Stimulated activated memory B cell treated with anti-CD40 and anti-IgM and Interleukin-4, amounts not matched to agents 10 μg/mL and 1 μg/mL and 100 μg/mL, for 72 hours (primary cell): ENCODE measurements around the gene BCL2.
"Not testable (repeated sequence)": the region's sequence is repeated elsewhere in the genome, so short reads cannot be mapped to it uniquely, and the experiment has no call there.

Experiments used
- ATAC-seq: fragments of 150-1000 bp; cut with Tn5 transposase; 2 replicates; pipeline ENCODE4 v1.10.0; 2021
- H3K27ac Mint-ChIP-seq: one replicate; pipeline ENCODE4 v1.8.0; 2022; ENCODE audit warnings: mild to moderate bottlenecking, mixed read lengths
- H3K27me3 Mint-ChIP-seq: one replicate; pipeline ENCODE4 v1.8.0; 2022; ENCODE audit warnings: mixed read lengths
- H3K36me3 Mint-ChIP-seq: one replicate; pipeline ENCODE4 v1.8.0; 2022; ENCODE audit warnings: mixed read lengths
- H3K4me1 Mint-ChIP-seq: one replicate; pipeline ENCODE4 v1.8.0; 2022; ENCODE audit warnings: mixed read lengths
- H3K4me3 Mint-ChIP-seq: one replicate; pipeline ENCODE4 v1.8.0; 2022; ENCODE audit warnings: mild to moderate bottlenecking, moderate library complexity, mixed read lengths
- H3K9me3 Mint-ChIP-seq: one replicate; pipeline ENCODE4 v1.8.0; 2022; ENCODE audit warnings: mixed read lengths

Gene BCL2

DNA sequence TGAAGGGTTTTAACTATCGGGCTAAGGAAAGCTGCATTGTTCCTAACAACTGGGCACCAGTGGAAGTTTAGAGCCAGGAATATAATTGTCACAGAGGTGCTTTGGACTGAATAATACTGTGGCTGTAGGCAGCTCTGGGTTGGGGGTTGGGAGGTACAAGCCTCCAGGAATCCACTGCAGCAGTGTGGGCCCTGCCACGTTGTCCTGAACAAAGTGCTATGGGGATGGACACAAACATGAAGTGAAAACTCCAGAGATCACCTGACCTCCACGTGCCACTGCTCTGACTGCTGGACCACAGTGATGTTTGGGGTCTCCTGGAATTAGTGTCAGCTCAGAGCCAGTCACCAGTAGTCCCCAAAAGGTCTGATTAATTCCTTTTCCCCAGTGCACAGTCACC is 110.9 kb downstream of the BCL2 start:
- peaks cover 94% of the 10 kb centered on the region for H3K4me1 Mint-ChIP-seq
- H3K27ac Mint-ChIP-seq, result peak overlapping the region; percentile 84
- H3K4me3 Mint-ChIP-seq, result peak overlapping the region; percentile 30
- peaks cover 28% of the 10 kb centered on the region for H3K36me3 Mint-ChIP-seq
- no peaks in the 10 kb centered on the region for H3K9me3 Mint-ChIP-seq
- ATAC-seq, result no peak
- H3K27me3 Mint-ChIP-seq, result no peaks in the 10 kb centered on the region

- H3K27me3 Mint-ChIP-seq, result no peaks in the 10 kb centered on the region
- H3K36me3 Mint-ChIP-seq, result peaks cover 26% of the 10 kb centered on the region
- H3K27ac Mint-ChIP-seq, result peak overlapping the region; percentile 84
- peaks cover 86% of the 10 kb centered on the region for H3K4me1 Mint-ChIP-seq
- ATAC-seq, result no peak
- H3K4me3 Mint-ChIP-seq, result peak overlapping the region; percentile 64
- no peaks in the 10 kb centered on the region for H3K9me3 Mint-ChIP-seq
Observed at GRCh38 chr18:63207835-63208234, 111.7 kb downstream of the BCL2 start.

DNA sequence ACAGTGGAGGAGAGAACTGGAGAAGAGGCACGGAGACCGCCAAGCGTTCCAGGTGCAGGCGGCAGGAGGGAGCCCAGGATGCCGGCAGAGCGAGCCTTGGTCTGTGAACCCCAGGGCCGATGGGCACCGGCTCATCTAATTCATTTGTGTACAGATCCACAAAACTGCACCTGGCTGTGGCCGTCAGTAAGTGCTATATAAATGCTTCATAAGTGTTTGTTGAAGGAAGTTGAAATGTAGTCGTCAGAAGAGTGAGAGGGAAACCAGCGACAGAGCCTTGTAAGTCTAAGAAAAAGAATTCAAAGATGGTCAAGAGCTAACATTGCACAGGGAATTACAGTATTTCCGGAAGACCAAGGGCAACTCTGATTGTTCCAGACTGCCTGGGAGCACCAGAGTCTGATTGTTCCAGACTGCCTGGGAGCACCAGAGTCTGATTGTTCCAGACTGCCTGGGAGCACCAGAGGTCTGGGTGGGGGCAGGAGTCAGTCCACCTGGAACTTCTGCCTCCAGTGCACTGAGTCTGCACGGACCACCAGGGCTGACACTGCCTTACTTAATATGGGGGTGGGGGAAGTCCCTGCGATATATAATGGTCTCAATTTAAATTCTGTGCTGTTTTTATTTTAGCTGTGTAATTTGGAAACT is 112.3 kb downstream of the BCL2 start:
- Mint-ChIP-seq H3K27ac (peak overlapping the region; percentile 84), H3K36me3 (peaks cover 26% of the 10 kb centered on the region), H3K27me3 (no peaks in the 10 kb centered on the region), H3K4me1 (peaks cover 80% of the 10 kb centered on the region), H3K9me3 (no peaks in the 10 kb centered on the region), H3K4me3 (peak overlapping the region; percentile 64)
- ATAC-seq, result peak; percentile 75

- H3K4me1 Mint-ChIP-seq, result peaks cover 73% of the 10 kb centered on the region
- peaks cover 26% of the 10 kb centered on the region for H3K36me3 Mint-ChIP-seq
- H3K27me3 Mint-ChIP-seq, result no peaks in the 10 kb centered on the region
- H3K4me3 Mint-ChIP-seq, result peak overlapping the region; percentile 64
- no peaks in the 10 kb centered on the region for H3K9me3 Mint-ChIP-seq
- peak; percentile 6 for ATAC-seq
- peak overlapping the region; percentile 84 for H3K27ac Mint-ChIP-seq
Observed at GRCh38 chr18:63206433-63207142, 113.0 kb downstream of the BCL2 start.

DNA sequence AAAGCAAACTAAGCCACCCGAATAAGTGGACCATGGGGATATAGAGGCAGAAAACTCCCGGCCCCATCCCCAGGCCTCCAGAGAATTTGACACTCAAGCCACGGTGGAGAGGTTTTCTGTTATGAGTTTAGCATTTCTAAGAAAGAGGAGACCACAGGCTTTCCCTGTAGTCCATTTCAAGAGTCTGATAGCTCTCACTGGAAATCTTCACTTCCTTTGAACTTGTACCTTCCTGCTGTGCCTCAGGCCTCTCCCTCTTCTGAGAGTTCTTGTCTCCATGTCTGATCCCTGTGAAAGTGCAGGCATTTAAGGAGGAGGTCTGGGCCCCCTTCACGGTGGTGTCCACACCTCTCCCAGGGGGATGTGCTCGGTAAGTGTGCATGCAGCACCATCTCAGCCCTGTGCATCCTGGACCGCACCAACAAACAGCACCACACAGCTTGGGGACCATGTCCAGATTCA is 113.7 kb downstream of the BCL2 start:
- H3K27me3 Mint-ChIP-seq, result no peaks in the 10 kb centered on the region
- peaks cover 66% of the 10 kb centered on the region for H3K4me1 Mint-ChIP-seq
- peak overlapping the region; percentile 64 for H3K4me3 Mint-ChIP-seq
- H3K36me3 Mint-ChIP-seq, result peaks cover 26% of the 10 kb centered on the region
- H3K9me3 Mint-ChIP-seq, result no peaks in the 10 kb centered on the region
- peak overlapping the region; percentile 84 for H3K27ac Mint-ChIP-seq
- peak; percentile 51 for ATAC-seq

GRCh38 chr18:63203497-63203896 is 116.1 kb downstream of the BCL2 start:
- Mint-ChIP-seq H3K4me3 (no peak overlapping the region), H3K27me3 (no peaks in the 10 kb centered on the region), H3K36me3 (peaks cover 14% of the 10 kb centered on the region), H3K9me3 (no peaks in the 10 kb centered on the region), H3K4me1 (peaks cover 43% of the 10 kb centered on the region), H3K27ac (no peak overlapping the region)
- no peak for ATAC-seq

DNA sequence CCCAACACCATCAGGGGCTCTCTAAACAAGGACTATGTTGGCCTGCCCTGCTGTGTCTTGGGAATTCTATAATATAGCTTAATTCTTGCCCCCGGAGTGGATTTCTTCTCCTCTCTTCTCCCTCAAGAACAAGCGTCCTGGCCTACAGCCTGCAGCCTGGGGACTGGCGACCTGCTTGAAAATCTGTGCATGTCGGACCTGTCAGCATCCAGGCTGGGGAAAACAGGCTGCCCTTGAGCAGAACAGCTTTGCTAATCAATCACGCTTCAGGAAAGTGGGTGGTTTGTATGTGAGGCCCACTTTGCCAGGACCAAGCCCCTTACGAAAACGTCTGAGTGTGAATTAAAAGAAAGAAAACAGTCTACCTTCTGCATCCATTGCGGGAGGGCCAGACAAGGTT is 116.7 kb downstream of the BCL2 start:
- no peak overlapping the region for H3K27ac Mint-ChIP-seq
- H3K4me3 Mint-ChIP-seq, result no peak overlapping the region
- peaks cover 14% of the 10 kb centered on the region for H3K36me3 Mint-ChIP-seq
- peaks cover 37% of the 10 kb centered on the region for H3K4me1 Mint-ChIP-seq
- no peaks in the 10 kb centered on the region for H3K27me3 Mint-ChIP-seq
- no peaks in the 10 kb centered on the region for H3K9me3 Mint-ChIP-seq
- no peak for ATAC-seq

DNA sequence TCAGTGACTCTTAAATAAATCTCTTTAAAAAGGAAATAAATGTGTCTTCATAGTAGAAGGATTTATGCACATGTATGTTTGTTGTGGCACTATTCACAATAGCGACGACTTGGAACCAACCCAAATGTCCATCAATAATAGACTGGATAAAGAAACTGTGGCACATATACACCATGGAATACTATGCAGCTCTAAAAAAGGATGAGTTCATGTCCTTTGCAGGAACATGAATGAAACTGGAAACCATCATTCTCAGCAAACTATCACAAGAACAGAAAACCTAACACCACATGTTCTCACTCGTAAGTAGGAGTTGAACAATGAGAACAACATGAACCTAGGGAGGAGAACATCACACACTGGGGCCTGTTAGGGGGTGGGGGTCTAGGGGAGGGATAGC is 118.1 kb downstream of the BCL2 start:
- H3K4me1 Mint-ChIP-seq, result peaks cover 23% of the 10 kb centered on the region
- H3K27me3 Mint-ChIP-seq, H3K27ac Mint-ChIP-seq, ATAC-seq, H3K4me3 Mint-ChIP-seq, H3K9me3 Mint-ChIP-seq, H3K36me3 Mint-ChIP-seq: not testable (repeated sequence)

- H3K9me3 Mint-ChIP-seq, result no peaks in the 10 kb centered on the region
- H3K27ac Mint-ChIP-seq, result no peak overlapping the region
- no peak overlapping the region for H3K4me3 Mint-ChIP-seq
- H3K27me3 Mint-ChIP-seq, result no peaks in the 10 kb centered on the region
- ATAC-seq, result peak; percentile 78
- peaks cover 6% of the 10 kb centered on the region for H3K4me1 Mint-ChIP-seq
- no peaks in the 10 kb centered on the region for H3K36me3 Mint-ChIP-seq
Observed at GRCh38 chr18:63199743-63200241, 119.8 kb downstream of the BCL2 start.

DNA sequence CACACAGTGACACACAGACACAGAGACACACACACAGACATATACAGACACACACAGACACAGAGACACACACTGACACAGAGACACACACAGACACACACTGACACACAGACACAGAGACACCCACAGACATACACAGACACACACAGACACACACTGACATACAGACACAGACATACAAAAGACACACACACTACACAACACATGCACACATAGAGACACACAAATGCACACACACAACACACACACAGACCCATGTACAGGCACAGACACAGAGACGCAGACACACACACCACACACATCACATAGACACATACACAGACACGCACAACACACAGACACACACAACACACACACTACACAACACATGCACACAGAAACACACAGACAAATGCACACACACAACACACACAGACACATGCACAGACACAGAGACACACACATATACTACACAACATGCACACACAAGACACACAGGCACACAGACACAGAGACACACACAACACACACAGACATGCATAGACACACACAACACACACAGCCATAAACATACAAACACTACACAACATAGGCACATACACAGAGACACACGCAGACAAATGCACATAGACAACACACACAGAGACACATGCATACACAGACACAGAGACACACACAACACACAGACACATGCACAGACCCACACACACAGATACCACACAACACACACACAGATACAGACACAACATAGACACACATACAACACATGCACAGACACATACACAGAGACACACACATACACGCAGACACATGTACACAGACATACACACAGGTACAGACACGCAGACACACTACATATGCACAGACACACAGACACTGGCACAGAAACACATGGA is 120.5 kb downstream of the BCL2 start:
- H3K4me3 Mint-ChIP-seq, result no peak overlapping the region
- H3K4me1 Mint-ChIP-seq, result no peaks in the 10 kb centered on the region
- H3K9me3 Mint-ChIP-seq, result no peaks in the 10 kb centered on the region
- no peak overlapping the region for H3K27ac Mint-ChIP-seq
- no peaks in the 10 kb centered on the region for H3K27me3 Mint-ChIP-seq
- ATAC-seq, result no peak
- H3K36me3 Mint-ChIP-seq, result no peaks in the 10 kb centered on the region

DNA sequence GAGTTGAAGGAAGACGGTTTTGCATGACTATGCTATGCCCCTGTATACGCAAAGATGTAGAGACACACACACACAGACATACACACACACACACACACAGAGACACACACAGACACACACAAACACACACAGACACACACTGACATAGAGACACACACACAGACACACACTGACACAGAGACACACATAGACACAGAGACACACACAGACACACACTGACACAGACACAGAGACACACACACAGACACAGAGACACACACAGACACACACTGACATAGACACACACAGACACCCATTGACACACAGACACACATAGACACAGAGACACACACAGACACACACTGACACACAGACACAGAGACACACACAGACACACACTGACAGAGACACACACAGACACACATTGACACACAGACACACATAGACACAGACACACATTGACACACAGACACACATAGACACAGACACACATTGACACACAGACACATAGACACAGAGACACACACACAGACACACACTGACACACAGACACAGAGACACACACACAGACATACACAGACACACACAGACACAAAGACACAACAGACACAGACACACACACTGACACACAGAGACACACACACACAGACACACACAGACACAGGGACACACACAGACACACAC is 121.3 kb downstream of the BCL2 start:
- ATAC-seq, result no peak
- Mint-ChIP-seq H3K27ac (no peak overlapping the region), H3K4me1 (peaks cover 7% of the 10 kb centered on the region), H3K4me3 (no peak overlapping the region), H3K9me3 (no peaks in the 10 kb centered on the region), H3K36me3 (no peaks in the 10 kb centered on the region), H3K27me3 (no peaks in the 10 kb centered on the region)

- peaks cover 15% of the 10 kb centered on the region for H3K4me1 Mint-ChIP-seq
Observed at GRCh38 chr18:63197246-63197869, 122.2 kb downstream of the BCL2 start.

DNA sequence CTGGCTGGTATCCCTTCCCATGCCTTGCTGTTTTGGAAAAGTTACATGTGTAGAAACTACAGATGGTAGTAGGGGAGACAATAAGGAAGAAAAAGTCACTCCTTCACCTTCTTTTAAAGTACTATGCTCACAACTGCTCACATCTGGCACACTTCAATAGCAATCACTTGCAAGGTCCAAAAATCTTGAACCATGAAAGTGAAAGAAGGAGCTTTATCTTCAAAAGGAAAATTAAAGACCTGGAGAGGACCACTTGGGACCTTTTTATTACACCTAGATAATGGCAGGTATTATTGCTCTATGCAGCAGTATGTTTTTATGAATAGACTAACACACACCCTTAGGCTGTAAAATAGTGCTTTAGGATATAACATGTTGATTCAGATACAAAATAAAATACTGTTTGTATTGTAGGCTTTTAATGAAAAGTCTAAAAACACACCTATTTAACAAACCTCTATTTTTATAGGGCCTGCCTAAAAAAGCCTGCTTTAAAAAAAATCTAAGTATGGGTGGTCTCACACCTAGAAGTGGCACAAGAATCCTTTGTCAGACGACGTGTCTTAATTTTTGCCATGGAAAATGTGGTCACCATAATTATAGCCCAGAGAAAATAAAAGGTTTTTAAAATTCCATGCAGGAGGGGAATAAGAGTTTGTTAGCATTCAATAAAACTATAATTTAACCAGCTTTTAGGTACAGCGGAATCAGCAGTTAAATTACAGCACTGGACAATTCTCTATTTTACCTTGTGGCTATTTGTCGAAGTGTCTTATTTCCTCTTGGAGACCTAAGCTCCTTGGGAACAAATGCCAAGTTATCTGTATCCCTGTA is 124.0 kb downstream of the BCL2 start:
- ATAC-seq, result no peak
- peaks cover 5% of the 10 kb centered on the region for H3K36me3 Mint-ChIP-seq
- H3K27ac Mint-ChIP-seq, result peak overlapping the region; percentile 43
- H3K27me3 Mint-ChIP-seq, result no peaks in the 10 kb centered on the region
- H3K4me3 Mint-ChIP-seq, result no peak overlapping the region
- peaks cover 29% of the 10 kb centered on the region for H3K4me1 Mint-ChIP-seq
- H3K9me3 Mint-ChIP-seq, result peaks cover 2% of the 10 kb centered on the region

More at GRCh38 chr18:63197246-63197869, 122.2 kb downstream of the BCL2 start:
- Mint-ChIP-seq H3K36me3 (no peaks in the 10 kb centered on the region), H3K27ac (no peak overlapping the region), H3K27me3 (no peaks in the 10 kb centered on the region), H3K4me3 (no peak overlapping the region), H3K9me3 (no peaks in the 10 kb centered on the region)
- no peak for ATAC-seq

DNA sequence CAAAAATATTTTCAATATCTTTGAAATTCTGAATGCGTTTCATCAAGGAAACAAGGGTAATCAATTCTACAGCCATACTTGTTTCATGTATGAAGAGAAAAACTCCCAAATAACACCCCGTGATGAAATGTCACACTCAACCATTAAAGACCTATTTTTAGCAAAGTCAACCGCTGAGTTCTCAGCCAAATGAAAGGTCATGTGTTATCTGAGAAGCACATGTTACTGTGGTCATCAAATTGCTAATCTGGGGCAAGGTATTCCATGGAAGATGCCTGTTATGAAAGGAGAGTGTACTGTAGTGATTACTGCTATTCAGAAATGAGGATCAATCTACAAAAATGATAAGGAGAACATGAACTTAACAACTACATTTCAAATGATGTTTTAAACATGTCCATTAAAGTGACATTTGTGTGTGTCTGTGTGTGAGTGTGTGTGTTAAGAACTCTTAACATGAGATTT is 126.7 kb downstream of the BCL2 start:
- peaks cover 2% of the 10 kb centered on the region for H3K9me3 Mint-ChIP-seq
- peaks cover 15% of the 10 kb centered on the region for H3K36me3 Mint-ChIP-seq
- peak; percentile 81 for ATAC-seq
- H3K4me3 Mint-ChIP-seq, result peak overlapping the region; percentile 50
- no peaks in the 10 kb centered on the region for H3K27me3 Mint-ChIP-seq
- H3K4me1 Mint-ChIP-seq, result peaks cover 55% of the 10 kb centered on the region
- peak overlapping the region; percentile 92 for H3K27ac Mint-ChIP-seq
